SK-N-SH treated with all-trans-retinoic acid at 6 μM for 48 hours (cell line): ENCODE data around the gene SCFD2.

Experiments used
- ATAC-seq: fragments of 200-7000 bp; cut with Tn5 transposase; 3 replicates; pipeline ENCODE4 v1.9.1; 2020; ENCODE audit warnings: mild to moderate bottlenecking, moderate library complexity
- ARNTL ChIP-seq: fragments of 450-650 bp; formaldehyde crosslinking; IDR thresholded peaks from 2 replicates; pipeline ENCODE4 v1.5.0; 2020; ENCODE audit warnings: low read depth, mild to moderate bottlenecking, moderate library complexity, borderline replicate concordance
- CREB5 ChIP-seq: fragments of 250-450 bp; sonication (Bioruptor Pico); IDR thresholded peaks from 2 replicates; pipeline ENCODE4 v1.5.1; 2020; ENCODE audit warnings: low read depth, mild to moderate bottlenecking, moderate library complexity
- CSDC2 ChIP-seq: fragments of 250-450 bp; sonication (Bioruptor Pico); IDR thresholded peaks from 2 replicates; pipeline ENCODE4 v1.5.0; 2020; ENCODE audit warnings: mild to moderate bottlenecking, moderate library complexity
- CSRNP3 ChIP-seq: fragments of 250-450 bp; sonication (Bioruptor Pico); IDR thresholded peaks from 2 replicates; pipeline ENCODE4 v1.5.1; 2021; ENCODE audit warnings: mild to moderate bottlenecking, moderate library complexity
- ESRRG ChIP-seq: fragments of 250-450 bp; sonication (Bioruptor Pico); IDR thresholded peaks from 2 replicates; pipeline ENCODE4 v1.6.1; 2021; ENCODE audit warnings: mild to moderate bottlenecking
- GLIS3 ChIP-seq: fragments of 250-450 bp; sonication (Bioruptor Pico); IDR thresholded peaks from 2 replicates; pipeline ENCODE4 v1.5.0; 2020; ENCODE audit warnings: mild to moderate bottlenecking, moderate library complexity
- ISL1 ChIP-seq: fragments of 250-450 bp; sonication (Bioruptor Pico); IDR thresholded peaks from 2 replicates; pipeline ENCODE4 v2.1.2; 2022; ENCODE audit warnings: mild to moderate bottlenecking, moderate library complexity
- OSR1 ChIP-seq: fragments of 250-450 bp; sonication (Bioruptor Pico); IDR thresholded peaks from 2 replicates; pipeline ENCODE4 v1.8.0; 2022; ENCODE audit warnings: moderate library complexity, mild to moderate bottlenecking, inconsistent platforms
- PATZ1 ChIP-seq: fragments of 250-450 bp; sonication (Bioruptor Pico); IDR thresholded peaks from 2 replicates; pipeline ENCODE4 v1.8.0; 2020; ENCODE audit warnings: mild to moderate bottlenecking, moderate library complexity, borderline replicate concordance
- POU6F1 ChIP-seq: fragments of 250-450 bp; sonication (Bioruptor Pico); IDR thresholded peaks from 2 replicates; pipeline ENCODE4 v1.8.0; 2021; ENCODE audit warnings: low read depth, mild to moderate bottlenecking, moderate library complexity, borderline replicate concordance
- PPARA ChIP-seq: fragments of 250-450 bp; sonication (Bioruptor Pico); IDR thresholded peaks from 2 replicates; pipeline ENCODE4 v1.5.0; 2020; ENCODE audit warnings: mild to moderate bottlenecking, borderline replicate concordance
- RARB ChIP-seq: fragments of 250-450 bp; sonication (Bioruptor Pico); IDR thresholded peaks from 2 replicates; pipeline ENCODE4 v1.8.0; 2021; ENCODE audit warnings: mild to moderate bottlenecking, moderate library complexity
- SNAI2 ChIP-seq: fragments of 250-450 bp; sonication (Bioruptor Pico); IDR thresholded peaks from 2 replicates; pipeline ENCODE4 v1.5.0; 2020; ENCODE audit warnings: mild to moderate bottlenecking, moderate library complexity
- TCF4 ChIP-seq: fragments of 250-450 bp; sonication (Bioruptor Pico); IDR thresholded peaks from 2 replicates; pipeline ENCODE4 v1.8.0; 2021; ENCODE audit warnings: mild to moderate bottlenecking, moderate library complexity, borderline replicate concordance
- TOX ChIP-seq: fragments of 250-450 bp; sonication (Bioruptor Pico); IDR thresholded peaks from 2 replicates; pipeline ENCODE4 v1.8.0; 2021; ENCODE audit warnings: mild to moderate bottlenecking, moderate library complexity, borderline replicate concordance
- TSHZ2 ChIP-seq: fragments of 250-450 bp; sonication (Bioruptor Pico); IDR thresholded peaks from 2 replicates; pipeline ENCODE4 v1.5.0; 2020; ENCODE audit warnings: mild to moderate bottlenecking, moderate library complexity
- ZC3H10 ChIP-seq: fragments of 250-450 bp; sonication (Bioruptor Pico); IDR thresholded peaks from 2 replicates; pipeline ENCODE4 v1.5.1; 2021; ENCODE audit warnings: mild to moderate bottlenecking, moderate library complexity
- ZFP3 ChIP-seq: fragments of 250-450 bp; sonication (Bioruptor Pico); IDR thresholded peaks from 2 replicates; pipeline ENCODE4 v1.5.0; 2020; ENCODE audit warnings: mild to moderate bottlenecking, moderate library complexity
- ZFP30 ChIP-seq: fragments of 450-650 bp; formaldehyde crosslinking; IDR thresholded peaks from 2 replicates; pipeline ENCODE4 v1.5.0; 2022; ENCODE audit warnings: mild to moderate bottlenecking, moderate library complexity
- ZNF565 ChIP-seq: fragments of 450-650 bp; formaldehyde crosslinking; conservative IDR thresholded peaks from 2 replicates; pipeline ENCODE4 v1.5.0; 2020; ENCODE audit warnings: low read depth, mild to moderate bottlenecking, moderate library complexity
- ZNF70 ChIP-seq: fragments of 450-650 bp; formaldehyde crosslinking; IDR thresholded peaks from 2 replicates; pipeline ENCODE4 v1.5.0; 2020; ENCODE audit warnings: mild to moderate bottlenecking, moderate library complexity

The SCFD2 gene

GRCh38 chr4:53088152-53088551 is 277.7 kb downstream of the SCFD2 start:
- no peak for ATAC-seq
- TF ChIP-seq ESRRG (CRISPR knock-in tag), result no peak
- no peak for TF ChIP-seq ARNTL
- no peak for TF ChIP-seq ZFP3
- TF ChIP-seq ZFP30 (CRISPR knock-in tag), result no peak
- no peak for TF ChIP-seq TCF4 (CRISPR knock-in tag)

- no peak for ATAC-seq
- TF ChIP-seq ZNF70 (CRISPR knock-in tag) (no peak), TOX (CRISPR knock-in tag) (no peak), ZFP30 (CRISPR knock-in tag) (no peak)
Measured at GRCh38 chr4:53076374-53076958, 289.4 kb downstream of the SCFD2 start.

- no peak for ATAC-seq
- TF ChIP-seq CSRNP3 (CRISPR knock-in tag) (no peak), POU6F1 (CRISPR knock-in tag) (no peak), PPARA (CRISPR knock-in tag) (no peak), ZNF70 (CRISPR knock-in tag) (no peak), ZC3H10 (CRISPR knock-in tag) (no peak), CSDC2 (CRISPR knock-in tag) (no peak), GLIS3 (CRISPR knock-in tag) (no peak), CREB5 (CRISPR knock-in tag) (no peak), ESRRG (CRISPR knock-in tag) (no peak), ZFP3 (no peak), TSHZ2 (CRISPR knock-in tag) (no peak), ISL1 (CRISPR knock-in tag) (no peak), TOX (CRISPR knock-in tag) (no peak), SNAI2 (no peak), RARB (CRISPR knock-in tag) (no peak), ARNTL (no peak), ZFP30 (CRISPR knock-in tag) (no peak)
Measured at GRCh38 chr4:53075162-53075785, 290.6 kb downstream of the SCFD2 start.

GRCh38 chr4:53068755-53069330 is 297.0 kb downstream of the SCFD2 start:
- no peak for ATAC-seq
- TF ChIP-seq ZC3H10 (CRISPR knock-in tag) (no peak), OSR1 (no peak), TSHZ2 (CRISPR knock-in tag) (no peak), ZFP3 (no peak), SNAI2 (no peak), ZNF565 (CRISPR knock-in tag) (no peak), CSRNP3 (CRISPR knock-in tag) (no peak), ZFP30 (CRISPR knock-in tag) (no peak), ZNF70 (CRISPR knock-in tag) (no peak), PATZ1 (CRISPR knock-in tag) (no peak), RARB (CRISPR knock-in tag) (no peak)
